ENCODE data around the gene NUP214. TPM values are rescaled to one million over a fixed set of nuclear protein-coding genes. Genes with fewer than 3 reads are reported as not detected.
"Not testable (repeated sequence)": the region's sequence is repeated elsewhere in the genome, so short reads cannot be mapped to it uniquely, and the experiment has no call there.

The NUP214 gene
- polyA plus RNA-seq, 1 donor = 75.2 TPM

DNA sequence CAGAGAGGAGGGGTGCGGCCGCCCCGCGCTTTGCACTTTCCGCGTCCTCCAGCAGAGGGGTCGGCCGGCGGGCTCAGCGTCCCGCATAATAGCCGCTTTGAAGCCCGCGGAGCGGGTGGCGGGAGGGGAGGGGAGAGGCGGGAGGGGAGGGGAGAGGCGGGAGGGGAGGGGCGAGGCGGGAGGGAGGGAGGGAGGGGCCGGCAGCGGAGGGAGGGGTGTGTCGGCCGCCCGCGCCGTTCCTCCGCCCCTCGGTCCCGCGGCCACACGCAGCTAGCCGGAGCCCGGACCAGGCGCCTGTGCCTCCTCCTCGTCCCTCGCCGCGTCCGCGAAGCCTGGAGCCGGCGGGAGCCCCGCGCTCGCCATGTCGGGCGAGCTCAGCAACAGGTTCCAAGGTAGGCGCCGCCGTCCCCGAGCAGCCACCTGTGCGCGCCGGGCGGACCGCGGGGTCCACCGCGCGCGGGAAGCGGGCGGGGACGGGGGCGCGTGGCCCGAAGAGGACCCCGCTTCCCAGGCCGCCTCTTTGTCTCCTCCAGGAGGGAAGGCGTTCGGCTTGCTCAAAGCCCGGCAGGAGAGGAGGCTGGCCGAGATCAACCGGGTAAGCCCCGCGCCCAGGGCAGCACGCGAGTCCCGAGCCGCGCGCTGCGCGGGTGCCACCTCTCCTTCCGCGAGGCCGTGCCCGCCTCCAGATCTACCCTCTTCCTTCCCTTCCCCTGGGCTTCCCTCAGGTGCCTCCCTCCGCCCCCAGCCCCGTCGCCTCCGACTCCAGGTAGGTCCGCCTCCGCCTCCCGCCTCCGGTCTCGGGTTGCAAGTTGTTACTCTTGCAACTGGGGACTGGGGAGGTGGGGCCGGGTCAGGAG is 28.9 kb upstream of the NUP214 start, which contains the start of gene AIF1L:
Gene AIF1L (plus strand): TSS at position 263 of the 857 bp plus-strand sequence. CDS start 99 bp downstream, at position 362.
- peak; percentile 70 for DNase-seq

DNA sequence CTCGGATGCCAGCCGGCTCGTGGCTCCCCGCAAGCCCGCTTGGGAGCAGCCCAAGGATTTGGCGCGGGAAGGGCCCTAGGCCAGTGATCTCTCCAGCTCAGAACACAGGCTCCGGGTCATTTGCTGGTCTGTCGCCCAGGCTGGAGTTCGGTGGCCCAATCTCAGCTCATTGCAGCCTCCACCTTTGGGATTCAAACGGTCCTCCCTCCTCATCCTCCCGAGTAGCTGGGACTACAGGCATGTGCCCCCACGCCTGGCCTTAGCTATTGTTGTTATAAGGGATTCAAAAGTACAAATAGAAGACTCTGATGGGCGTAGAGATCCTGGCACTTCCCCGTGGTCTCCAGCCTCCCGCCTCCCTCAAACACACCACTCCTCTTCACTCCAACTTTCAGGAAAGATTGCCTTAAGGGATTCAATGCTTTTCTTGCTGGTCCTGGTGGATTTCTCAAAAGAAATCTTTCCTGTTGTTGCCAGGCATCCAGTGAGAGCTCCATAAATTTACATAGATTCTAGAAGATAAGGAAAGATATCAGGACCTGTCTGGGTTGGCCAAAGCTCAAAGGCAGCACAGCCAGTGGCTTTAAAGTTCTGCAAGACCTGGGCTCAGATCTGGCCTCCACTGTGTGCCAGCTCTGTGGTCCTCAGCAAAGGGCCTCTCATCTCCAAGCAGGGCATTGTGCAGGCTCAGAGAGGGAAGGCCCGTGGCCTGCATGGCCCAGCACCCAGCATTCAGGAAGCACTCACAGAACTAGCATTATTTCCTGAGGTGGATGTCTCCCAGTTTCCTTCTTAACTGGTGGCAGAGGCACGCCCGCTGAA is 28.0 kb upstream of the NUP214 start:
- DNase-seq = no peak

DNA sequence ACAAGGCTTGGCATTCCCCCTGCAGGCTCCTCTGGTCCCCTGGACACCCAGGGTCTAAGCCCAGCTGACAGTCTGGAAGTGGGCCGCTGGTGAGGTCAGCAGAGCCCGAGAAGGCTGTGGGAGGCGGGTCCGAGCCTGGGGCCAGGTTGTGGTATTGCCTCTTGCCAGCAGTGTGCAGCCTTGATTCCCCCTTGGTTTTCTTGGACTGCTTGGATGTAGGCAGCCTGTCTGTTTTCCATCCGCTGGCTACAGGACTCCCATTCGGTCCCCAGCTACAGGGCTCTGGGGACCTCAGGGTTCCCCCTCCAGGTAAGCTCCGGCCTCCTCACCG is 27.5 kb upstream of the NUP214 start:
- DNase-seq = no peak

DNA sequence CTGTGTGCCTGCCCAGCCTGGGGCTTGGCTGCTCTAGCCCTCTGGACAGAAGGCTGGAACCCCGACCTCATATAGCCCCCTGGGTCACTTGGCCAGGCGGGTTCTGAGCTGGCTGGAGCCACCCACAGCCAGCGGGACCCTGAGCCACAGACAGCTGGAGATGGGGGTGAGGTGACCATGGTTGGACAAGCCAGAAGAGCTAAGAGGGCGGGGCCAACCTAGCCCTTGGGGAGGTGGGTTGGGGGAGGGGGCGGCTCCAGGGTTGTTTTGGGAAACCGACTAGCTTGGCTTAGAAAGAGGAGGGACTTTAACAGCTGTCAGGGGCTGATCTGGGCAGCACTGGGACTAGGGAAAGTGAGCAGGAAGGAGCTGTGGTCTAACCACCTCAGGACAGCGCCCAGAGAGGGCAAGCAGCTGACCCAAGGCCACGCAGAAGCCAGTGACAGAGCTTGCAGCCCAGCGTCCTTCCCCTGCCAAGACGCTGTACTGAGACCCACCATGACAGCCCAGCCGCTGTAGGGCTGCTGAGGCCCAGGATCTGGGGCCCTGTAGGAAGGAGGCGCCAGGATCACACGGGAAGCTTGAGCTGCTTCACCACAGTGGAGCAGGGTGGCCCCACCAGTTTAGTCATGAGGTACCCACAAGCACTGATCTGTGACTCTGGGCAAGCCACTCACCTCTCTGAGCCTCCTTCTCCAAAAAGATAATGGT is 26.8 kb upstream of the NUP214 start:
- no peak for DNase-seq

DNA sequence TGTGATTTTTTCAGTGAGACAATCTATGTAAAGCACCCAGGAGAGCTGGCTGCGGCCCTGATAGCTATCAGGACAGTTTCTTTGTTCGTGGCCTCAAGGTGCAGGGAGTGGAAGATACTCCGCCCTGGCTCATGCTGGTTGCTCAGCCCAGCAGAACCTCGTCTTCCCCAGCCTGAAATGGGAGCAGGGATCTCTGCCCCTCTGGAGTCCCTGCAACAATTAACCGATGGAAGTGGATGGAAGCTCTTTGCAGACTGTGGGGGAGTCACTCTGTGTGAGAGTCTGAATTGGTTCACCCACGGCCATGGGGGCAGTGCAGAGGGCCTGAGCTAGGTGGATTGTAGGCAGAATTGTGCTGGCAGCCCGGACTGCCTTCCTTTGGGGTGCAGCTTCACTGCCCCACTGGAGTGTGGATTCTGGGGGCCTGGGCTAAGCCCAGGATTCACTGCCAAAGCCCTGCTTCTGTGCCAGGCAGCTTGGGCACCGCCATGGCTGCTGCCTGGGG is 26.2 kb upstream of the NUP214 start:
- no peak for DNase-seq

DNA sequence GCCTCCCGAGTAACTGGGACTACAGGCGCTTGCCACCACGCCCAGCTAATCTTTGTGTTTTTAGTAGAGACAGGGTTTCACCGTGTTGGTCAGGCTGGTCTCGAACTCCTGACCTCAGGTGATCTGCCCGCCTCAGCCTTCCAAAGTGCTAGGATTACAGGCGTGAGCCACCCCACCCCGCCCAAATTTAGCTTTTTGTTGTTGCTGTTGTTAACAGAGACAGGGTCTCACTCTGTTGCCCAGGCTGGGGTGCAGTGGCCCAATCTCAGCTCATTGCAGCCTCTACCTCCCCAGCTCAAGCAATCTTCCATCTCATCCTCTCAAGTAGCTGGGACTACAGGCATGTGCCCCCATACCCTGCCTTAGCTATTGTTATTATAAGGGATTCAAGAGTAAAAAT is 25.5 kb upstream of the NUP214 start:
- not testable (repeated sequence) for DNase-seq

DNA sequence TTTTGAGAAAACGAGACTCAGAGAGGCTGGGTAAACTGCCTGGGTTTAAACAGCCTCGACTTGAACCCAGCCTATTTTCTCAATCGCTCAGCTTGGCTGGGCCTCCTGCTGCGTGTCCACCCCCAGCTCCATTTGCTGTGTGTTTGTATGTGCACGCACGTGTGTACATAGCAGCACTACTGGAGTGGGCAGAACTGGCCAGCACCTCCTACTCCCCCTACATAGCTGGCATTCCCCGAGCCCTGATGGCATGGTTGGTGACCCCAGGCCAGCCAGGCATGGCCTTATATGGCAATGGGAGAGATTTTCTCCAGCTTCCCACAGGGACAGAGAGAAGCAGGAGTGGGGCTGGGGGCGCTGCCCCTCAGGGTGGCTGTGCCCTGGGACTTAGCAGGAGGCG is 24.9 kb upstream of the NUP214 start:
- peak; percentile 83 for DNase-seq

DNA sequence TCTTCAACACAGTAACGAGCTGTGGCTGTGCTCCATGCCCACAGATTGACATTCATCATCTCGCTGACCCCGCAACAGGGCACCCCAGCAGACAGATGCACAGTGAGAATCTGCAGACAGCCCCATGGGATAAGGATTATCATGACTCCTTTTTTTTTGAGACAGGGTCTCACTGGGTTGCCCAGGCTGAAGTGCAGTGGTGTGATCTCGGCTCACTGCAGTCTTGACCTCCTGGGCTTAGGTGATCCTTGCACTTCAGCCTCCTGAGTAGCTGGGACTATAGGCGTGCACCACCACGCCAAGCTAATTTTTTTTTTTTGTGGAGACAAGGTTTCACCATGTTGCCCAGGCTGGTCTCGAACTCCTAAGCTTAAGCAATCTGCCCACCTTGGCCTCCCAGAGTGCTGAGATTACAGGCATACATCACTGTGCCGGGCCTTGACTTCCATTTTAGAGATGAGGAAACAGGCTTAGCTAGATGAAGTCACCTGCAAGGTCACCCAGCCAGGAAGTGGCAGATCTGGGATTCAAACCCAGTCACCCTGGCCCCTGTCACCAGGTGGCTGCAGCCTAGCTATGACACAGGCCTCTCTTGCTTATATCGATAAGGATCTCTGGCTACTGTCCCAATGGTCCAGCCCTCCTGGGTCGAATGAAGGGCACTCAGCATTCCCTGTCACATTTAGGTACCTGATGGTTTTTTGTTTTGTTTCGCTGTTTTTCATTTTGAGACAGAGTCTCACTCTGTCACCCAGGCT is 24.0 kb upstream of the NUP214 start:
- no peak for DNase-seq

DNA sequence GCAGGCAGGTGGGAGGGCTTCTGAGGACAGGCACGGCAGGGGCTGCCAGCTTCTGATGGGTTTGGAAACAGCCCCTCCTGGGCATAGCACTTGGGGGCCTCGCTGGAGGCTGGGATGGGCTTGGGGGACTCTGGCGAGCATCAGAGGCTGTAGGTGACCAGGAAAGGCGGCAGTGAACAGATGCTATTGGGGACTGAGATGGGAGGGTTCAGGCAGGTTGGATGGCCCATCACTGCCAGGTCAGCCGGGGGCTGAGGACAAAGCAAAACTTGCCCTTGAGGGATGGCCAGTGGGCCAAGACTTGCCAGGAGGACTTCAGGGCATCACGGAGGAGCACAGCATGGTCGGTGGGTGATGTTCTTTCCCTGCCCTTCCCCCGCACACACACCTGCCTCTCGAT is 22.4 kb upstream of the NUP214 start:
- DNase-seq = no peak

DNA sequence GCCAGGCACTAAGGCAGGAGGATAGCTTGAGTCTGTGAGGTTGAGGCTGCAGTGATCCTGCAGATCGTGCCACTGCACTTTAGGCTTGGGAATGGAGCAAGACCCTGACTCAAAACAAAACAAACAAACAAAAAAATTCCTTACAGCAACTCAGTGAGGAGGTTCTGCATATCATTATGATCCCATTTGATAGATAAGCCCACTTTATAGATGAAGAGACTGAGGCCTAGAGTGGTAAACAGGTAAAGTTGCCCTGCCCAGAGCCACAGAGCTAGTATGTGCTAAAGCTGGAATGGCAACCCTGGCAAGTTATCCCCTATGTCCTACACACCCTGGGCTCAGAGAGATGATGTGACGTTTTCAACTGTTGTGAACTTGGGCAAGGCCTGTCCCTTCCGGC is 21.9 kb upstream of the NUP214 start:
- DNase-seq = no peak

DNA sequence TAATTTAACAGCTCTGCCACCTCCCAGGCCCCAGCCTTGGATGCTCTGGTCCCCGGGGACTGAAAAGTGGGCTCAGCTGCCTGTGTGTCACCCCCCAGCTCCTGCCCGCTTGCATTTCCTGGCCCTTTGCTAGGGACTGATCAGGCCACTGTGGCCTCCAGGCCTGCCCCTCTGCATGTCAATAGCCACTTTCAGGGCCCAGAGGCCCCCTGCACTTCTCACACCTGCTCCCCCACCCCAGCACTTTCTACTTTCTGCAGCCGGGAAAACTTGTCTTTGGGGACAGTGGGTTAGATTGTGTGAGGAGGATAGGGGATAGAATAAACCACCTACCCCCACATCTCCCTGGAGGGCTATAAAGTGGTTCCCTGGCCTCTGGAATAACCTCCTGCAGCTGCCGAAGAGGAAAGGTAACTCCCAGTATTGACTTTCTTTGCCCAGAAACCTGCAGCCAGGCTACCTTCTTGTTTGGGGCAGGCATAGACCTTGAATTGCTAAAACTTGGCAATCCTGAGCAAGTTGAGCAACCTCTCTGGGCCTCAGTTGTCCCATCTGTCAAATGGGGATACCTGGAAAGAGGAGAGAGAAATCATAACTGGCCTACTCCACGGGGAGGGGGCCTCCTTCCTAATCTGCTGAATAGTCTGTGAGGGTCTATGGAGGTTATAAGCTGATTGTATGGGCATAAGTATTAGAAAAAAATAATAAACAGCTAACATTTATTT is 21.2 kb upstream of the NUP214 start:
- DNase-seq = no peak

DNA sequence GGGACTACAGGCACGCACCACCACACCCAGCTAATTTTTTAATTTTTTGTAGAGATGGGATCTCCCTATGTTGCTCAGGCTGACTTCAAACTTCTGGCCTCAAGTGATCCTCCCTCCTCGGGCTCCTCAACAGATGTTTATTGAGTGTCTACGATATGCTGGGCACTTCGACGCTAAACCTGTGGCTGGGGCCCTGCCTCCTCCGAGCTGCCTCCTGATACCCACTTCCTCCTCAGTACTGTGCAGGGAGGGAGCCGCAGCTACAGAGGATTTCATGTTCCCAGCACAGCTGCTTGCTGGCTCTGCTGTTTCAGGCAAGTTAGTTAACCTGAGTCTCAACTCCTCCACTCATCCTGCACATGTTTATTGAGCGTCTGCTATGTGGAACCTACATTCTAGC is 19.4 kb upstream of the NUP214 start:
- DNase-seq = no peak

DNA sequence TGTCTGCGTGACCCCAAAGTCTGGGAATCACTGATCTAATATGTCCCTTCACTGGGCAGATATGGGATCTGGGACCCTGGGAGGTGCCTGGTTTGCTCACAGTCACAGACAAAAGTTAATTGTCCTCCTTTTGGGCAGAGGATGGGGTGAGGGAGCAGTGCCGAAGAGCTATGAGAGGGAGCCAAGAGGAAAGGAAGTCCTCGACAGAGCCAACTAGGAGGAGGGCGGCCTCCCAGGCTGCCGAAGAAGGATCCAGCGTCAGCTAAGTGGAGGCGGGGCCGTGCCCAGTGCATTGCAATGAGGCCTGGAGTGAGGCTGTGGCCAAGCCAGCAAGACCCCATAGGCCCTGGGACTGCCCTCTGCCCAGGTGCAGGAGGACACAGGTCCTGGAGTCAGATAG is 17.6 kb upstream of the NUP214 start:
- no peak for DNase-seq

DNA sequence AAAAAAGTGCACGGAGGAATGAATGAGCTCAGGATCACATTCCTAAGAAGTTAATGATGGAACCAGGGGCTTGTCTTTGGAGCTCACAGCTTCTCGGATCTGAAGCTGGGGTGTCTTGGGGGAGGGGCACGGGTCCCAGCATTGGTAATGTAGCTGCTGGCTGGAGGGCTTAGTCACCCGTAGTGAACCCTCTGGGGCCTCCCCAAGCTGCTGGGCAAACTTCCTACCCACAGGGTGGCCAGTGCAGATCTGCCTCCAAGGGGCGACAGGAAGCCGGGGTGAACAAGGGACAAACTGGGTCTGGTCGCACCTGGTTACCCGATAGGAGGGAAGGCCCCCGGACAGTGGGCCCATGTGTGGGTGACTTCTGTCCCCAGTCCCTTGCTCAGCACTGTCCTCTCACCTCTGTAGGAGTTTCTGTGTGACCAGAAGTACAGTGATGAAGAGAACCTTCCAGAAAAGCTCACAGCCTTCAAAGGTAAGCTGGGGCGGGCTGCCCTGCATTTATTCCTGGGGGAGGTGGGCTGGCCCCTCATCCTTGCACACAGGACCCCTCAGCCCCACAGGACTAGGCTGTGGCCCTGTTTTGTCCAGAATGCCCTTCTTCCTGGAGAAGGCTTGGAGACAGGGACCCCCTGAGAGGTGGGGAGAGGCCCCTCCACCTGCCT is 14.1 kb upstream of the NUP214 start:
- DNase-seq = no peak

DNA sequence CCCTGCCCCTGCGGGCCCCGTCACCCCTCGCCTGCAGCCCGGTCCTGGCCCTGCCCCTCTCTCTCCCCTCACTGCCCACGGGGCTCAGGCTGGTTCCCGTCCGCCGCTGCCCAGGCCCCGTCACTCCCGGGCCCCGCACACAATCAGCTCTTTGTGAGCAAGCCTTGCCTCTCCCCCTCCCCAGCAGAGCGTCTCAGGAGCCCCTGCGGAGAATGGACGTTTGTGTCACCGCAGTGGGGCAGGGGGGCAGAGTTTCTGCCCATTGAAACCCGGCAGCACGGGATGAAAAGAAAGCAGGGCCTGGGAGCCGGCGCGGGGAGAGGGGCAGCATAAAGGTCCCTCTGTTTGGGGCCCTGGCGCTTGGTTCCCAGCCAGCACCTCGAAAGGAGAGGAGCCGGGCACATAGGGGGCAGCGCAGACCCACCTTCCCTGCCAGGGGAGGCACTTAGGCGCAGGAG is 13.5 kb upstream of the NUP214 start:
- DNase-seq = no peak

DNA sequence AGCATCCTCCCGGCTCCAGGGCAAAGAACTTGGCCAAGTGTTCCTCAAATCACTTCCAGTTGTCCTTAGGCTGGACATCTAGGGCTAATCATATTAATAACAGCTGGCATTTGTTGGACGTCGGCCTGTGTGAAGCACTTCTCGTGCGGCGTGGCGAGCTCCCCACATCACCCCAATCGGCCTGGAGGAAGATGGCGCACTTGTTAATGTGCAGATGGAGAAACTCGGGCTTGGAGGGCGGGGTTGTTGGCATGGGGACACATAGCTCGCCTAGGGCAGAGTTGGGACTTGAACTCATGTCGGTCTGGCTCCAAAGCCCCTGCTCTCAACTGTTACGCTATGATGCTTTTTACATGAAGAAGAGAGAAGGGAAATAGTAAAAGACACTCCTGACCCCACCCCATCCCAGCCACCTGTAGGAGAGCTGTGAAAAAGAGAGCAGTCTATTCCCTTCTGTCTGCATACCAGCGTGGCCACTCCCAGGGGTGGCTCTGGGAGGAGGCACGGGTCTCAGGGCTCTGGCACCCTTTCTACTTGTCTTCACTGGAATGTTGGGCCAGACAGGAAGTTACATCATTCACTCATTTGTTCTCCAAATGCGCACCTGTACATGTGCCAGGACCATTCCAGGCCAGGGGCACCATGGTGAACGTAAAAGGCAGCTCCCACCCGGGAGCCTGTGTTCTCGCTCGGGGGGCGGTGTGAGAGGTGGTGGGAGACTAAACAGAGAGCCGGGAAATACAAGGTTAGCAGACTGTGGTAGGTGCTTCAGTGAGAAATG is 12.8 kb upstream of the NUP214 start:
- DNase-seq = no peak

DNA sequence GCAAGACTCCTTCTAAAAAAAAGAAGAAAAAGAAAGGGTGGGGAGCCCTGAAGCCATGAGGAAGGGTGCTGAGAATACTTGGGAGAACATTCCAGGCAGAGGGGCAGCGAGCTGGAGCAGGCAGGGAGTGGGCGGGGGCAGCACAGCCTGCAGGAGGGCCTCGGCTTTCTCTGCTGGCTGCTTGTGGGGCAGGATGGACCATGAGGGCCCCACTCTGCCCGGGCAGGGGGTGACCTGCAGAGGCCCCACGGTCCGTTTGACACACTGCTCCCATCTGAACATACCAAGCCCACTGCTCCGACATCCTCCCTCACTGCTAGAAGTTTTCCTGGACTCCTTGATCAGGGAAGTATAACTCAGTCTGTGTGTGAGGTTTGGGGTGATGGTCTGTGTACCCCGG is 11.7 kb upstream of the NUP214 start:
- DNase-seq = no peak

DNA sequence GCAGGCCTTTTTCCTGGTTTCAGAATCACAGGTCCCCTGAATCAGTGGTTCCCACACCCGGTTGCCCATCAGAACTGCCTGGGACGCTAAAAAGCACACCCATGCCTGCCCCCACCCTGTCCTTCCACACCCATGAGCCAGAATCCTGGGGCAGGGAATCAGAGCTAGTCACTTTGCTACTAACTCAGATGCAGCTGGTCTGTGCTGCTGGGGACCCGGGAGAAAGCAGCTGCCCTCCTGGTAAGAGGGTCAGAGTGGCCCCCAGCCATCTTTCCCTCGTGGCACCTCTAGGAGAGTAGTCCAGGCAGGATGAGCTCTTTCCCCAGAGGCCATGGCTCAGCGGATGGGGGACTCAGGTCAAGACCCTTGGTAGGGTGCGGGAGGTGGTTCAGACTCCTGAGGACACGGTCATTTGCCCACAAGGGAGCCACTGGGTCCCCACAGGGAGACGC is 11.3 kb upstream of the NUP214 start:
- DNase-seq = no peak

DNA sequence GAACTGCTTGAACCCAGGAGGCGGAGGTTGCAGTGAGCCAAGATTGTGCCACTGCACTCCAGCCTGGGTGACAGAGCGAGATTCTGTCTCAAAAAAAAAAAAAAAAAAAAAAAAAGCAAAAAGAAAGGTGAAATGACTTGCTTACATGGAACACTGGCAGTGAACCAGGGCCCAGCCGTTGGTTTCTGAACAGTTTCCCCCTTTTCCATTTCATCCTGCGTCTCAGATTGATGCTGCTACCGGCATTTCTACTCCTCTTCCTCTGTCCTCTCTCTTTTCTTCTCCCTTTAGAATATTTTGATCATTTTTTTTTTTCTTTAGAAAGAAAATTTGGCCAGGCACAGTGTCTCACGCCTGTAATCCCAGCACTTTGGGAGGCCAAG is 10.0 kb upstream of the NUP214 start:
- not testable (repeated sequence) for DNase-seq

Data from left kidney (tissue), 2 donors.